AG20443 (cell line): ENCODE results near the gene MAT1A.
A peak's percentile ranks its signal among the peaks of the same experiment; 100 is the strongest.
"Not testable (repeated sequence)": the region's sequence is repeated elsewhere in the genome, so short reads cannot be mapped to it uniquely, and the experiment has no call there.

ENCODE experiments used
- DNase-seq: peaks from one replicate; pipeline ENCODE4 v3.0.0; 2012; ENCODE audit warnings: low spot score, mixed read lengths

The MAT1A gene

GRCh38 chr10:80289451-80290287 is at the start of gene MAT1A:
MAT1A (minus strand) TSS chr10:80289658; CDS start chr10:80289423, 235 bp downstream.
- peak; percentile 24 for DNase-seq

GRCh38 chr10:80333983-80334382 is 44.5 kb upstream of the MAT1A start:
- no peak for DNase-seq

- no peak for DNase-seq
Observed at GRCh38 chr10:80324891-80325364, 35.5 kb upstream of the MAT1A start.

DNA sequence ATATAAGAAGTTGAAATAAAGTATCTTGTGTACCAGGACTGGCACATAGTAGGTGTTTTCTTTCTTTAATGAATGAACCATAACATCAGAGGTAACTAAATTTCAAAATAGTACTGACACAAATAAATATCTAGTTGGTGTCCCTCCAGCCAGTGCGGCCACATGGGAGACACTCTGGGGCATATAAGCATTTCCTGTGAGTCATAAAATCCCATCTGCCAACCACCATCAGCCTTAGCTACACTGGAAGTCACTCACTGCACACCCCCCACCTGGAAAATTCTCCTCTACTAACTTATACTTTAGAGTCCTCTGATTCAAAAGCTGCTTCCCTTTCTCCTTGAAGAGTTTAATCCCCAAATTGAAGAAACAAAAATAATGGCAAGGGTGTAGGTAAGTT is 34.6 kb upstream of the MAT1A start:
- DNase-seq = peak; percentile 23

DNA sequence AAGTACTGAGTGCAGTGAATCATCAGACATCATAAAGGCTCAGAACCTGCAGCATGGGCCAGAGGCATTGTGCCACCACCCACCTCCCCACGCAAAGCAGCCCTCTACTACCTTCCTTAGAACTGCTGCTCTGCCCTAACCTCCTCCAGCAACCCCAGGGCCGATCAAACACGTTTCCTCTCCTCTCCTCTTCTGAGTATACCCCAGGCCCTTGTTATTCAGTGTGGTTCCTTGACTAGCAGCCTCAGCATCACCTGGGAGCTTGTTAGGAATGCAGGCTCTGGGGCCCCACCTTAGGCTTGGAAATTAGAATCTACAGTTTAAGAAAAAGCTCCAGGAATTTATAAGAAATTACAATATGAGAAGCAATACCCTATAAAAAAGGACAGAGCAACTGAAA is 33.9 kb upstream of the MAT1A start:
- no peak for DNase-seq

DNA sequence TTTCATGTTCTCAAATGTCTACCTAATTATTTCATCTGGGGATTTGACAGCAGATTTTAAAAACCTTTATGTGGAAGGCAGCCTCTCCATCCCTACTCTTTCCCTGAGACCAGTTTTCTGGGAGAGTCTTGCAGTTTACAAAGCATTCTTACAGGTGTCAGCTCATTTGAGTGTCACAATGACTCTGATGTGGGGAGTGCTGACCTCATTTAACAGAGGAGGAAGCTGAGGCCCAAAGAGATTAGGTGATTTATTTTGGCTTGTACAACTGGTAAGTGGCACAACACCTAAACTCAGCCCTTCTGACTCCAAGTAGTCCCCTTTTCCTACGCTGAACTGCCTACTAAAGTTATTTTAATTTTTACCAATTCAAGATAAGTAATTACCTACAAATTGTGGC is 33.3 kb upstream of the MAT1A start:
- DNase-seq = no peak

GRCh38 chr10:80322158-80322557 is 32.7 kb upstream of the MAT1A start:
- DNase-seq = no peak

DNA sequence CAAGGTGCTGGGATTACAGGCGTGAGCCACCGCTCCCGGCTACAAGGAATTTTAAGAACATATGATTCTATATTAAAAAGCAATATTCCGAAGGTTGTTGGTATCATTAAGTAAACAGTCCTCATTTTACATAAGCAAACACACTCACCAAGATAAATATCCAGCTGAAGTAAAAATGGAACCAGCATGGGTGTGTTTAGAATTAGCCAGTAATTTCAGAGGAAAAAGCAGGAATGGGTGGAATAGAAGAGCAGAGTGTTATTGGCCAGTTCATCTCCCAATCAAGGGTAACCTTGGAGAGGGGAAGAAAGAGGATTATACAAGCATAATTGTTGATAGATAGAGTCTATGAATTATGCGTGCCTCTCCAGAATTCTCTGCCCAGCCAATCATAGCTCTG is 31.7 kb upstream of the MAT1A start:
- DNase-seq = no peak

- DNase-seq = no peak
Observed at GRCh38 chr10:80320377-80320776, 30.9 kb upstream of the MAT1A start.

GRCh38 chr10:80319725-80320290 is 30.4 kb upstream of the MAT1A start:
- no peak for DNase-seq

GRCh38 chr10:80319318-80319717 is 29.9 kb upstream of the MAT1A start:
- no peak for DNase-seq

DNA sequence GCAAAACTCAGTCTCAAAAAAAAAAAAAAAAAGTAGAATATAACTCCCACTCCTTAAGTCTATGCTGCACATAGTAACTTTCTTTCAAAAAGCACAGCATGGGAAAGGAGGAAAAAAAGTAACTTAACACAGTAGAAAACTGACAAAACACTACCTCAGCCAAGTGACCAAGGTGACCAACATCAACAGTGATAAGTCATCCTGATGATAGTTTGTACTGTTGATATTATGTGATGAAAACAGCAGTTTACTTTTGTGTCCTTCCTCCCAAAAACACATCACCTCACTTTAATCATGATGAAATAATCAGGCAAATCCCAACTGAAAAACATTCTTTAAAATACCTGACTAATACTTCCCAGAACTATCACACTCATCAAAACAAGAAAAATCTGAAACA is 29.3 kb upstream of the MAT1A start:
- no peak for DNase-seq

DNA sequence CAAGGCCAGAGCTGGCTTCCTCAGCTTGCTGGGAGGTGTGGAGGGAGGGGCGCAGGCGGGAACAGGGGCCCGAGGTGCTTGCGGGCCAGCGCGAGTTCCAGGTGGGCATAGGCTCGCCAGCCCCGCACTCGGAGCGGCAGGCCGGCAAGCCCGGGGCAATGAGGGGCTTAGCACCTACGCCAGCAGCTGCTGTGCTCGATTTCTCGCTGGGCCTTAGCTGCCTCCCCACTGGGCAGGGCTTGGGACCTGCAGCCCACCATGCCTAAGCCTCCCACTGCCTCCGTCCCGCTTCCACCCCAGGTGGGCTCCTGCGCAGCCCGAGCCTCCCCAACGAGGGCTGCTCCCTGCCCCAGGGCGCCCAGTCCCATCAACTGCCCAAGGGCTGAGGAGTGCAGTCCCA is 25.9 kb upstream of the MAT1A start:
- DNase-seq = no peak

DNA sequence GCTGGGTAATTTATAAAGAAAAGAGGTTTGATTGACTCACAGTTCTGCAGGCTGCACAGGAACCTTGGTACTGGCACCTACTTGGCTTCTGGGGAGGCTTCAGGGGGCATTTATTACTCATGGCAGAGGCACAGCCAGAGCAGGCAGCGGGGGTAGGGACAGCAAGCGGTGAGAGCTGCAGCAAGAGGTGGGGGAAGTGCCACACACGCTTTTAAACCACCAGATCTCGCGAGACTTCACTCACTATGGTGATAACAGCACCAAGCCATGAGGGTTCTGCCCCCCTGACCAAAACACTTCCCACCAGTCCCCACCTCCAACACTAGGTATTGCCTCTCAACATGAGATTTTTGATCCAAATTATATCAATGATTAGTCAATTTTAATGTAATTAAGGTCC is 24.1 kb upstream of the MAT1A start:
- DNase-seq = no peak

- DNase-seq = not testable (repeated sequence)
Observed at GRCh38 chr10:80305989-80306388, 16.5 kb upstream of the MAT1A start.

GRCh38 chr10:80296942-80297341 is 7.5 kb upstream of the MAT1A start:
- DNase-seq = no peak

DNA sequence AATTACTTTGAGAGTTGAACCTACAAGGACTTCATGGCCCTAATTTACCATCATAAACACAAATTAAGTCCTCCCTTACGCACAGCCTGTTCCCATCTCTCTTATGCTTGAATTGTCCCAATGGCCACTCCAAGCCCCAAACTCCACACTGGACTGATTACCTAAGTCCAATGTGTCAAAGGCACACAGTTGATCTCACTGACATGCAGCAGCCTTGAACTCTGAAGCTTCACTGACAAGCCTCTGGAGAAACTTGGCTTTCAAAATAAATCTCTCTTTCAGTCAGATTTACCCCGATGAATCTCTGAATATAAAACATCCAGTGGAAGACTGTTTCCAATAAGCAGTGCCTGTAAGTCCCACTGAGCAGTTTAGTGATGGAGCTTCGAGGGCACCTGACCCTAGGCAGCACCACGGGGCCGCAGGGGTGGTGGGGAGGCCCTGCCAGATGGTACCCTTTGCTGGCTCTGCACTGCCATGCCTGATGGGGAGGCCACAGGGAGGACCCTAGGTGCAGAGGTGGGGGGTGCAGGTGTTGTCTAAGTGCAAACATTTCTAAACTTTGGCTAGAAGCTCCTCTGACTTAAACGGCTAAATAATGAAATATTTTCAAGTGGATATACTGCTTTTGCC is 3.3 kb upstream of the MAT1A start:
- no peak for DNase-seq

GRCh38 chr10:80290474-80291220 is 1.2 kb upstream of the MAT1A start:
- DNase-seq = no peak

- no peak for DNase-seq
Observed at GRCh38 chr10:80288849-80289248, 609 bp downstream of the MAT1A start.

- no peak for DNase-seq
Observed at GRCh38 chr10:80284522-80284921, 4.9 kb downstream of the MAT1A start.

- DNase-seq = no peak
Observed at GRCh38 chr10:80283536-80284199, 5.8 kb downstream of the MAT1A start.

DNA sequence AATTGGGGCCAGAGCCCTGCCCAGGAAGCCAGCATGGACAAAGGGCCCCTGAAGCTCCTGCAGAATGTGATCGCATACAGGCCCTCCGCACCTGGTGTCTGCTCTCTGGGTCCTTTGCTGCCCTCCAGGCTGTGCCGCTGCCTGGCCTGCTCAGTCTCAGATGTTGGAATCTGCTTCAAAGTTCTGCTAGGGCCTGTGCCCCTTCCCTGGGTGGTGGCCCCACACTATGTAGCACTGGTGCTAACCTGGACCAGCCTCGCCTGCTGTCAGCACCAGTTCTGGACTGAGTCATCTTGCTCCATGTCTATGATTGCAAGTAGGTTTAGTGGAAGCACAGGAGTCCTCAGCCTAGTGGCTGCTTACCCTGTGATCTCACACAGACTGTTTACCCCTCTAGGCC is 6.3 kb downstream of the MAT1A start:
- DNase-seq = no peak
